ENCODE measurements around the gene PSEN2. TPM values are rescaled to one million over a fixed set of nuclear protein-coding genes. Genes with fewer than 3 reads are reported as not detected.
A peak's percentile ranks its signal among the peaks of the same experiment; 100 is the strongest.

PSEN2 gene
- total and polyA plus RNA-seq, 9 of the 15 experiments (the other 6 are each of a cell fraction or from before 2014, with no cell fraction given), result 2.3 to 21.5 (median 13.7) TPM

DNA sequence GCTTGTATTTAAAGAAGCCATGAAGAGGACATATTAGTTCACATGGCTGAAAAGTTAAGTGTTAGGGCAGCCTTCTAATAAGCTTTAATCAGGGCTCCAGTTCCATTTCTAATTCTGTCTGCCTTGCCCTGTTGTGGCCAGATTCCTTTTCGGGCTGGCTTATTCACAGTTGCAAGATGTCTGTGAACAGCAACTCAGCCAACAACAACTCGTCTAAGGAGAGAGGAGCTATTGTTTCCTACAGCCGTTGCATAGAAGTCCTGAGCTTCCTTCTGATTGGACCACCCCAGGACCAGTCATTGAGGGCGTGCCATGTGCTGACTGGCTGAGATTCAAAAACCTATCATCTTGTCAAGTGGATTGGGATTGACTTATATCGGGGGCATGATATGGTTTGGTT, 51.1 kb downstream of the PSEN2 start:
- Histone ChIP-seq H3K4me3 (no peak overlapping the region), H3K4me2 (ENCODE audit: insufficient read depth, low read length) (no peak overlapping the region), H3K9ac (ENCODE audit: insufficient read depth in 1 of 2, low read depth in 2 of 2, low read length in 2 of 2) (no peak overlapping the region), H3K9me3 (replicated peaks; ENCODE audit: control insufficient read depth, insufficient read depth, low read depth, low read length) (no peaks in the 10 kb centered on the region), H3K79me2 (ENCODE audit: control insufficient read depth, insufficient read depth, low read length) (no peaks in the 10 kb centered on the region), H4K20me1 (replicated peaks; ENCODE audit: control insufficient read depth, insufficient read depth, low read length) (no peaks in the 10 kb centered on the region), H3K27me3 (ENCODE audit: control insufficient read depth in 2 of 2, insufficient read depth in 2 of 2, low read length in 2 of 2) (no peaks in the 10 kb centered on the region), H3K36me3 (ENCODE audit: control insufficient read depth, insufficient read depth, low read length) (no peaks in the 10 kb centered on the region), H3K4me1 (replicated peaks in 1 of 2; ENCODE audit: control insufficient read depth in 2 of 2, insufficient read depth in 2 of 2, low read length in 2 of 2) (no peaks in the 10 kb centered on the region), H2AFZ (ENCODE audit: low read depth, low read length) (no peak overlapping the region), H3K9me1 (ENCODE audit: control insufficient read depth, insufficient read depth, low read length) (no peaks in the 10 kb centered on the region), H3K27ac (ENCODE audit: extremely low read depth, low read depth, low read length) (no peak overlapping the region)
- in situ Hi-C loops (cut with MboI) (no loop called here), intact Hi-C loops (cut with micrococcal nuclease) (no loop called here)
- DNase-seq (ENCODE audit: extremely low read depth in 1 of 4, low spot score in 3 of 4), result no peak
- FAIRE-seq, result no peak
- peak; percentile 23; the same call in 1 of the 3 replicates for ATAC-seq
- 38% methylated on average over 5 of the region's 5 CpGs for WGBS (ENCODE audit: insufficient coverage, low coverage, missing lambda C conversion rate)
- ChIA-PET CTCF (ENCODE audit: low intra/inter-chr PET ratio) (no interaction called here), POLR2A (interaction anchor here (1.0 kb wide), 1 partner anchor 9 kb away, joined by 6 read pairs; no protein-coding TSS in a partner anchor)
- TF ChIP-seq ID3 (CRISPR knock-in tag; IDR thresholded peaks at IDR 0.05) (no peak), ID3 (tag; IDR thresholded peaks at IDR 0.05) (no peak), EP300 (IDR thresholded peaks at IDR 0.05; ENCODE audit: low read length) (no peak), SNIP1 (IDR thresholded peaks at IDR 0.05; ENCODE audit: low read depth) (no peak), KLF13 (tag; IDR thresholded peaks at IDR 0.05; ENCODE audit: borderline replicate concordance, low read depth) (no peak), STAG1 (CRISPR knock-in tag; IDR thresholded peaks at IDR 0.05; ENCODE audit: borderline replicate concordance) (no peak), ZNF133 (CRISPR knock-in tag; IDR thresholded peaks at IDR 0.05) (no peak), XRCC3 (IDR thresholded peaks at IDR 0.05) (no peak), NR2C2 (CRISPR knock-in tag; IDR thresholded peaks at IDR 0.05) (no peak), NR2C2 (tag; IDR thresholded peaks at IDR 0.05) (no peak), ZNF398 (CRISPR knock-in tag; IDR thresholded peaks at IDR 0.05) (no peak), YBX1 (IDR thresholded peaks at IDR 0.05) (no peak), KLF10 (CRISPR knock-in tag; IDR thresholded peaks at IDR 0.05) (no peak), E2F5 (CRISPR knock-in tag; IDR thresholded peaks at IDR 0.05) (no peak)
- TF ChIP-seq, protein P1, sequence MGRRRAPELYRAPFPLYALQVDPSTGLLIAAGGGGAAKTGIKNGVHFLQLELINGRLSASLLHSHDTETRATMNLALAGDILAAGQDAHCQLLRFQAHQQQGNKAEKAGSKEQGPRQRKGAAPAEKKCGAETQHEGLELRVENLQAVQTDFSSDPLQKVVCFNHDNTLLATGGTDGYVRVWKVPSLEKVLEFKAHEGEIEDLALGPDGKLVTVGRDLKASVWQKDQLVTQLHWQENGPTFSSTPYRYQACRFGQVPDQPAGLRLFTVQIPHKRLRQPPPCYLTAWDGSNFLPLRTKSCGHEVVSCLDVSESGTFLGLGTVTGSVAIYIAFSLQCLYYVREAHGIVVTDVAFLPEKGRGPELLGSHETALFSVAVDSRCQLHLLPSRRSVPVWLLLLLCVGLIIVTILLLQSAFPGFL (CRISPR knock-in tag; IDR thresholded peaks at IDR 0.05), result no peak
- BruUV-seq (replicated peaks), result no TSS peak
